ENCODE data around the gene MDN1. TPM values are rescaled to one million over a fixed set of nuclear protein-coding genes. Genes with fewer than 3 reads are reported as not detected.
"Not testable (repeated sequence)": the region's sequence is repeated elsewhere in the genome, so short reads cannot be mapped to it uniquely, and the experiment has no call there.

Gene MDN1
- total and polyA plus RNA-seq, 10 donors: 23.0 to 56.3 (median 36.7) TPM

GRCh38 chr6:89644864-89645263, 174.7 kb downstream of the MDN1 start:
- H3K36me3 ChIP-seq: peaks cover 5 to 79% (median 60%) of the 10 kb centered on the region in 6 donors
- intact Hi-C loops (cut with DNase I; ENCODE audit: low total_unique reads): no loop called here
- 83 to 93% (median 91%) methylated on average over 4 of the region's 4 CpGs for WGBS, 5 donors
- DNase-seq: no peak
- no peaks in the 10 kb centered on the region for H3K27me3 ChIP-seq (replicated peaks in 1 of 7)
- TF ChIP-seq POLR2A (IDR thresholded peaks at IDR 0.05) (no peak), CTCF (IDR thresholded peaks at IDR 0.05 in 8 of 11, conservative IDR thresholded peaks at IDR 0.05 in 3 of 11) (no peak), POLR2AphosphoS5 (IDR thresholded peaks at IDR 0.05) (no peak)
- no peak overlapping the region for H3K4me3 ChIP-seq
- peaks cover 0 to 3% (median 0%) of the 10 kb centered on the region in 6 donors for H3K4me1 ChIP-seq
- no peak overlapping the region for H3K27ac ChIP-seq
- H3K9me3 ChIP-seq: no peaks in the 10 kb centered on the region

- H3K27ac ChIP-seq: no peak overlapping the region
- no peak for DNase-seq
- peaks cover 5 to 64% (median 47%) of the 10 kb centered on the region in 6 donors for H3K36me3 ChIP-seq
- H3K9me3 ChIP-seq: no peaks in the 10 kb centered on the region
- intact Hi-C loops (cut with DNase I; ENCODE audit: low total_unique reads): no loop called here
- peaks cover 0 to 15% (median 10%) of the 10 kb centered on the region in 6 donors for H3K4me1 ChIP-seq
- no peak overlapping the region for H3K4me3 ChIP-seq
- no peaks in the 10 kb centered on the region for H3K27me3 ChIP-seq (replicated peaks in 1 of 7)
- TF ChIP-seq POLR2A (IDR thresholded peaks at IDR 0.05) (no peak), CTCF (IDR thresholded peaks at IDR 0.05 in 8 of 11, conservative IDR thresholded peaks at IDR 0.05 in 3 of 11) (no peak), POLR2AphosphoS5 (IDR thresholded peaks at IDR 0.05) (no peak)
- whole genome bisulfite sequencing, 5 donors: 73 to 83% (median 79%) methylated on average over 3 of the region's 3 CpGs
These were observed 176.2 kb downstream of the MDN1 start for GRCh38 chr6:89643406-89643805.

DNA sequence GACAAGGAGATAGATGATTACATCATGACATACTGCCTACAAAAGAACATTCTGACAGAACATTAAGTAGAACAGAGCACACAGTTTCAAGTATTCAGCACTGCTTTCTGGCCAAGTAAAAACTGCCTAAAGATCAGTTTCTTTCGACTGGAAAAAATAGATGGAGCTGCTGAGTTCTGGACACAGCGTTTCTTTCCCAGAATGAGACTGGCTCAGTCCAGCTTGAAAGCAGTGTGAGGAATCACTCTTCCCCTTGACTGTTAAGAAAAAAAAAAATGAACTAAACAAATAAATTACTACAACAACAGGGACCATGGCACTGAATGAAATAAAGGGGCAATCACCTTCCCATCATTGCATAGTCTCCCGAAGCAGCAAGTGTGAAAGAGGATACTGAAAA, 176.6 kb downstream of the MDN1 start:
- Histone ChIP-seq H3K27ac (no peak overlapping the region), H3K36me3 (peaks cover 5 to 60% (median 43%) of the 10 kb centered on the region in 6 donors), H3K9me3 (no peaks in the 10 kb centered on the region), H3K4me1 (peaks cover 1 to 17% (median 11%) of the 10 kb centered on the region in 6 donors), H3K27me3 (replicated peaks in 1 of 7) (no peaks in the 10 kb centered on the region), H3K4me3 (no peak overlapping the region)
- intact Hi-C loops (cut with DNase I; ENCODE audit: low total_unique reads): no loop called here
- WGBS, 5 donors: 76 to 95% (median 90%) methylated on average over 3 of the region's 3 CpGs
- TF ChIP-seq CTCF (IDR thresholded peaks at IDR 0.05 in 8 of 11, conservative IDR thresholded peaks at IDR 0.05 in 3 of 11) (no peak), POLR2AphosphoS5 (IDR thresholded peaks at IDR 0.05) (no peak), POLR2A (IDR thresholded peaks at IDR 0.05) (no peak)
- DNase-seq: no peak

DNA sequence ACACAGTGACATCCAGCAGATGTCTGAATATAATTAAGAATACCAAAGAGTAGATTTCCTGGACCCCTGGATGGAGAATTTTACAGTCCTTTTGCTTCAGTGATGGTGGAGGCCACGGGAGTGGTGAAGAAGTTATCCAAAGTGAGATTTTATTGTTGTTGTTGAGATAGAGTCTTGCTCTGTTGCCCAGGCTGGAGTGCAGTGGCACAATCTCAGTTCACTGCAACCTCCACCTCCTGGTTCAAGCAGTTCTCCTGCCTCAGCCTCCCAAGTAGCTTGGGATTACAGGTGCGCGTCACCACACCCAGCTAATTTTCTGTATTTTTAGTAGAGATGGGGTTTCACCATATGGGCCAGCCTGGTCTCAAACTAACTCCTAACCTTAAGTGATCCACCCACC, 178.0 kb downstream of the MDN1 start:
- H3K27ac ChIP-seq; H3K27me3 ChIP-seq (replicated peaks in 1 of 7); H3K4me3 ChIP-seq; DNase-seq; intact Hi-C loops (cut with DNase I; ENCODE audit: low total_unique reads); H3K9me3 ChIP-seq: not testable (repeated sequence)
- WGBS, 5 donors: 96 to 100% (median 99%) methylated on average over 3 of the region's 3 CpGs
- H3K4me1 ChIP-seq: peaks cover 12 to 31% (median 20%) of the 10 kb centered on the region in 6 donors
- H3K36me3 ChIP-seq: peaks cover 0 to 51% (median 29%) of the 10 kb centered on the region in 6 donors

DNA sequence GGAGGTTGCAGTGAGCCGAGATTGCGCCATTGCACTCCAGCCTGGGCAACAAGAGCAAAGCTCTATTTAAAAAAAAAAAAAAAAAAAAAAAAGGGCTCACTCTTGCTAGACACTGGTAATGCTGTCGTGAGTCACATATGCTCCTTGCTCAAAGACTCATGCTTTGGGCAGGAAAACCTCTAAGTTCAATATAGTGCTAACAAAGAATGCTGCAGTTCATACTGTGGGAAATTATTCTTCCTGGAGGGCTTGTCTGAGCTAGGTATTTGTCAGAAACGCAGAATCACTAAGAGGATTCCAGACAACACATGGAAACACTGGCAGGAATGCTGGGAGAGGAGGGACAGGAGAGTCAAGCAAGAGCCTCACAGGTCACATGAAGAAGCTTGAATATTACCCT, 178.8 kb downstream of the MDN1 start:
- no peak overlapping the region for H3K27ac ChIP-seq
- no peak for DNase-seq
- no peaks in the 10 kb centered on the region for H3K27me3 ChIP-seq (replicated peaks in 1 of 7)
- no peak for TF ChIP-seq CTCF (IDR thresholded peaks at IDR 0.05 in 8 of 11, conservative IDR thresholded peaks at IDR 0.05 in 3 of 11)
- TF ChIP-seq POLR2A (IDR thresholded peaks at IDR 0.05): no peak
- TF ChIP-seq POLR2AphosphoS5 (IDR thresholded peaks at IDR 0.05): no peak
- WGBS, 5 donors: 88 to 98% (median 92%) methylated on average over 4 of the region's 4 CpGs
- intact Hi-C loops (cut with DNase I; ENCODE audit: low total_unique reads): no loop called here
- no peak overlapping the region for H3K4me3 ChIP-seq
- H3K9me3 ChIP-seq: no peaks in the 10 kb centered on the region
- H3K36me3 ChIP-seq: peaks cover 0 to 51% (median 26%) of the 10 kb centered on the region in 6 donors
- peaks cover 12 to 32% (median 20%) of the 10 kb centered on the region in 6 donors for H3K4me1 ChIP-seq
